Fibroblast of lung (primary cell): ENCODE measurements around the gene ANKS1B.

ENCODE experiments used
- EZH2 ChIP-seq: IDR thresholded peaks from 2 replicates; pipeline ENCODE4 v1.5.1; 2012; ENCODE audit warnings: low read length, control low read depth, mild to moderate bottlenecking; ENCODE audit errors: missing control alignments
- TF ChIP-seq, protein P1 (sequence below), 2 donors: IDR thresholded peaks in 1 of 2; conservative IDR thresholded peaks in 1 of 2; 1 replicate in 1 of 2; 2 replicates in 1 of 2; pipeline ENCODE4 v1.5.1; 2011 to 2012; ENCODE audit warnings: low read length in 2 of 2, control low read depth in 1 of 2, inconsistent platforms in 1 of 2, low read depth in 1 of 2, mild to moderate bottlenecking in 1 of 2

DNA sequence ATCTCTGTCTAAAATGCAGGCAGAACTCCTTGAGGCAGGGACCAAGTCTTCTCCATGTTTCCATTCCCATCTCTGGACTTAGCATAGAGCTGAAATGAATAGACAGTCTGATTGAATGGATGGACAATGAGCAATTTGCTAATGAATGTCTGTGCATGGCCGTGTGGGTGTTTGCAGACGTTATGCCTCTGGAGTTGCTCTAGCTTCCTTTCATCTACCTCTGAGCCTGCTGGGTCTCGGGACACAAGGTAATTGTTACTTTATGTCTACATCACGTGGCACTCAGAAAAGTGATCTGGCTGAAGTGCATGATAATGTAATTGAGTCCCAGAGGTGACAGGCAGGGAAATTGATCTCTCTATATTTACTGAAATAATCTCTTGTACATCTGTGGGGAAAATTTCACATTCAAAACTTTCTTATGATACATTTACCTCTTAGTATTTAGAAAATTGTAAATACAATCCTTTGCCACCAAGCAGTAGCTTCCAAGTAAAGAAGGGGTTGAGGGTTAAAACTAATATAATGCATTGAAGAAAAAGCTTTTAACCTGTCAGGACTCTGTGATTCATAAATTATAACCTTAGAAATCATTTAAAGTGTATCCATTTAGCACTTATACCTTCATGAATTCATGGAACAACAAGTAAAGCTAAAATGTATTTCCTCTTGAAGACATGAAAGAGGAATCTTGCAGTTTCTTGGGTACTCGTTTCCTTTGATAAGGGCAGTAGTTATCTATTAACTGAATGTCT, 915.6 kb downstream of the ANKS1B start:
- TF ChIP-seq EZH2, result no peak
- TF ChIP-seq, protein P1, sequence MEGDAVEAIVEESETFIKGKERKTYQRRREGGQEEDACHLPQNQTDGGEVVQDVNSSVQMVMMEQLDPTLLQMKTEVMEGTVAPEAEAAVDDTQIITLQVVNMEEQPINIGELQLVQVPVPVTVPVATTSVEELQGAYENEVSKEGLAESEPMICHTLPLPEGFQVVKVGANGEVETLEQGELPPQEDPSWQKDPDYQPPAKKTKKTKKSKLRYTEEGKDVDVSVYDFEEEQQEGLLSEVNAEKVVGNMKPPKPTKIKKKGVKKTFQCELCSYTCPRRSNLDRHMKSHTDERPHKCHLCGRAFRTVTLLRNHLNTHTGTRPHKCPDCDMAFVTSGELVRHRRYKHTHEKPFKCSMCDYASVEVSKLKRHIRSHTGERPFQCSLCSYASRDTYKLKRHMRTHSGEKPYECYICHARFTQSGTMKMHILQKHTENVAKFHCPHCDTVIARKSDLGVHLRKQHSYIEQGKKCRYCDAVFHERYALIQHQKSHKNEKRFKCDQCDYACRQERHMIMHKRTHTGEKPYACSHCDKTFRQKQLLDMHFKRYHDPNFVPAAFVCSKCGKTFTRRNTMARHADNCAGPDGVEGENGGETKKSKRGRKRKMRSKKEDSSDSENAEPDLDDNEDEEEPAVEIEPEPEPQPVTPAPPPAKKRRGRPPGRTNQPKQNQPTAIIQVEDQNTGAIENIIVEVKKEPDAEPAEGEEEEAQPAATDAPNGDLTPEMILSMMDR (conservative IDR thresholded peaks at IDR 0.05 in 1 of 2, IDR thresholded peaks at IDR 0.05 in 1 of 2; ENCODE audit: low read depth in 1 of 2, low read length in 2 of 2), result no peak
